Esophagus mucosa (tissue), 1 donor: ENCODE measurements around the gene TPK1. TPM values are rescaled to one million over a fixed set of nuclear protein-coding genes. Genes with fewer than 3 reads are reported as not detected.
"Not testable (repeated sequence)": the region's sequence is repeated elsewhere in the genome, so short reads cannot be mapped to it uniquely, and the experiment has no call there.

Experiments used
- ATAC-seq: fragments of 200-7000 bp; cut with Tn5 transposase; one replicate; pipeline ENCODE4 v1.9.1; 2020
- total RNA-seq: library from RNA; stranded (reverse); gene quantifications from one replicate; pipeline ENCODE4 v1.2.4, GENCODE V29; 2023
- donor health status: DM: yes; HTN: yes; CAD: no.

The TPK1 gene
- total RNA-seq, 1 donor from 2014 or later: 2.0 TPM

- ATAC-seq: no peak
Observed at GRCh38 chr7:144821067-144821466, 14.8 kb downstream of the TPK1 start.

GRCh38 chr7:144820552-144820951 is 15.3 kb downstream of the TPK1 start:
- no peak for ATAC-seq

- no peak for ATAC-seq
Observed at GRCh38 chr7:144819566-144819965, 16.3 kb downstream of the TPK1 start.

GRCh38 chr7:144818511-144818910 is 17.3 kb downstream of the TPK1 start:
- peak; percentile 48 for ATAC-seq

- no peak for ATAC-seq
Observed at GRCh38 chr7:144817001-144817400, 18.9 kb downstream of the TPK1 start.

- no peak for ATAC-seq
Observed at GRCh38 chr7:144814299-144814698, 21.6 kb downstream of the TPK1 start.

GRCh38 chr7:144812379-144813283 is 23.2 kb downstream of the TPK1 start:
- ATAC-seq: peak; percentile 37

- no peak for ATAC-seq
Observed at GRCh38 chr7:144805627-144806239, 30.1 kb downstream of the TPK1 start.

GRCh38 chr7:144800678-144801436 is 35.0 kb downstream of the TPK1 start:
- not testable (repeated sequence) for ATAC-seq

- ATAC-seq: no peak
Observed at GRCh38 chr7:144796919-144797318, 38.9 kb downstream of the TPK1 start.

- no peak for ATAC-seq
Observed at GRCh38 chr7:144792050-144792449, 43.8 kb downstream of the TPK1 start.

- no peak for ATAC-seq
Observed at GRCh38 chr7:144791488-144791887, 44.4 kb downstream of the TPK1 start.

GRCh38 chr7:144787127-144787526 is 48.7 kb downstream of the TPK1 start:
- no peak for ATAC-seq

GRCh38 chr7:144786522-144786921 is 49.3 kb downstream of the TPK1 start:
- no peak for ATAC-seq

GRCh38 chr7:144786079-144786478 is 49.8 kb downstream of the TPK1 start:
- ATAC-seq: no peak

- no peak for ATAC-seq
Observed at GRCh38 chr7:144785521-144785920, 50.3 kb downstream of the TPK1 start.

GRCh38 chr7:144784943-144785342 is 50.9 kb downstream of the TPK1 start:
- ATAC-seq: no peak

GRCh38 chr7:144784441-144784840 is 51.4 kb downstream of the TPK1 start:
- ATAC-seq: no peak

GRCh38 chr7:144782883-144783282 is 53.0 kb downstream of the TPK1 start:
- peak; percentile 98 for ATAC-seq

GRCh38 chr7:144780071-144780608 is 55.7 kb downstream of the TPK1 start:
- ATAC-seq: peak; percentile 74

- ATAC-seq: not testable (repeated sequence)
Observed at GRCh38 chr7:144777889-144778288, 58.0 kb downstream of the TPK1 start.

GRCh38 chr7:144777005-144777839 is 58.6 kb downstream of the TPK1 start:
- peak; percentile 67 for ATAC-seq
